NCI-H510A treated with DMSO at 0.1 percent for 48 hours (cell line): ENCODE data around the gene LGALS7.
"Not testable (repeated sequence)": the region's sequence is repeated elsewhere in the genome, so short reads cannot be mapped to it uniquely, and the experiment has no call there.

Source experiments
- DNase-seq: peaks from one replicate; lab custom pipeline; 2025; lab: John Stamatoyannopoulos, UW

The LGALS7 gene

DNA sequence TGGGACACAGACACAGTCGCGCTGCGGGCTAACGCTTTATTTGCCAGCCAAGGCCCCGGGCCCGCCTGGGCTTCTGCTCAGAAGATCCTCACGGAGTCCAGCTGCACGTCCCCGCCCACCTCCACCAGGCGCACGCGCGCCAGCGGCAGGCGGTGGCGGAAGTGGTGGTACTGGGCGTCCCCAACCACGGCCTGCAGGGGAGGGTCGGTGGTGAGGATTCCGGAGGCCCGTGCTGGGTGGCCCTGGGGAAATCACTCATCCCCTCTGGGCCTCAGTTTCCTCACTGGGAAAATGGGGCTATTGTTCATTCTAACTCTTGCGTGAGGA is 2.4 kb downstream of the LGALS7 start:
- not testable (repeated sequence) for DNase-seq

DNA sequence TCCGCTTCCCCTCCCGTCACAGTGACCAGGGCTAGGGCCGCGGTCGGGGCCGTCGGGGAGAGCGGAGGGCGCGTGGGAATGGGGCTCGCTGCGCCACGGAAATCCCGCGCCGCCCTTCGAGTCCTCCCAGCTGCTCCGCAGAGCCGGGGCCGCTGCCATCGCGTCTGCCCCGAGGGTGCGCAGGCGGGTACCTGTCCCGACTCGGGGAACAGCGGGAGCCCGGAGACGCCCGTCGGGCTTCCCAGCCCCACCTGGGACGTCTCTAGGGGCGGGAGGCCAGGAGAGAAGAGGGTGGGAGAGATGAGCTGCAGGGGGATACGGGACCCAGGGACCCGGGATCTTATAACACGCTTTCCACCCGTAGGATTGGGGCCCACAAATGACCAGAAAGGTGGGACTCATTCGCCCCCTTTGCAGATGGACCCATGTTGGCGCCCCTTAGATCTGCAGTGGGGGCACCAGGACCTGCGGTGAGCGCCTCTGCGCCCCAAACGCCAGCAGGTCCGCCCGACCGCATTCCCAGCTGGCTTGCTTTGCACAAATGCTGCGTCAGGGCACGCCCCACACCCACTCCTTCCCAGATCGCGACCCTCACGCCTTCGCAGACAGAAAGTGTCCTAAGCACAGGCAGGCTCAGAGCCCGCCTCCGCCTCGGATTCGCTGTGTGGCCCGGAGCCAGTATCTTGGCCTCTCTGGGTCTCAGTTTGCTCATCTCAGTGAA is 2.9 kb downstream of the LGALS7 start:
- not testable (repeated sequence) for DNase-seq

DNA sequence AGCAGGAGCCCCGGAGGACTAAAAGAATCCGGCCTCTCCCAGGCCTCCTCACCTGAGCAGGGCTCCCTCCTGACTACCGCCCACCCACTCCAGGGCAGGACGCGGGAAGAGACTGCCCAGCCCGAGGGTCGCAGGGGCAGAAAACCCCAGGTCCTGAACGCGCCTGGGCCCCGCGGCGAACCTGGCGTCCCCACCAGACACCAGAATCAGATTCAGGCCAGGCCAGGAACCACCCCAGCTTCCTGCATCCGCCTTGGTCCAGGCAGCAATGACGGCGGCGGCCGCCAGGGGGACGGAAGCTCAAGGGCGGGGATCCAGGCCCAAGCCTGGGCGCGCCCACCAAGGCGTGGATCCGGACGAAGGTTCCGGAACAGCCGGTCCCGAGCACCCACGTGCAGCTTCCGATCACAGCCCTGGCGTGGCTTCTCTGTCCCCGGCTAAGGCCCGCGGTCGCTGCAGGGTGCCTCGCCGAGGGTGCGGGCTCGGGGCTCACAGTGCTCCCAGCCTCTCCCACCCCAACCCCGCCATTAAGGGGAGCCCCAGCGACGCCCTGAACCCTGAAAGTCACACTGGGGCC is 3.6 kb downstream of the LGALS7 start:
- no peak for DNase-seq

DNA sequence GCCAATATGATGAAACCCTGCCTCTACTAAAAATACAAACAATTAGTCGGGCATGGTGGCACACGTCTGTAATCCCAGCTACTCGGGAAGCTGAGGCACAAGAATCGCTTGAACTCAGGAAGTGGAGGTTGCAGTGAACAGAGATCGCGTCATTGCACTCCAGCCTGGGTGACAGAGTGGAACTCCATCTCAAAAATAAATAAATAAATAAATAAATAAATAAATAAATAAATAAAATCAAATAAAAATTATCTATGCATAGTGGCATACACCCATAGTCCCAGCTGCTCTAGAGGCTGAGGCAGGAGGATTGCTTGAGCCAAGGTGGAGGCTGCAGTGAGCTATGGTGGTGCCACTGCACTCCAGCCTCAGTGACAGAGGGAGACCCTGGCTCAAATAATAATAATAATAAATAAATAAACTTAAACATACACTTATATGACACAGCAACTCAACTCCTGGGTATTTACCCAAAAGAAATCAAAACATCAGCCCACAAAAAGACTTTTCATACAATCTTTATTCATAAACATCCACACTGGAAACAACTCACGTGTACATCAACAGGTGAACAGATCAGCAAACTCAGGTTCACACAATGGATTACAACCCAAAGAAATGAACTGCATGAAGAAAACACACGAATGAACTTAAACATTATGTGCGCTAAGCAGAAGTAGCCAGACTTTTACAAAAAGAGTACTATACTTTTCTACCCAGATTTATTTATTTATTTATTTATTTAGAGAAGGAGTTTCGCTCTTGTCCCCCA is 6.9 kb downstream of the LGALS7 start:
- no peak for DNase-seq

DNA sequence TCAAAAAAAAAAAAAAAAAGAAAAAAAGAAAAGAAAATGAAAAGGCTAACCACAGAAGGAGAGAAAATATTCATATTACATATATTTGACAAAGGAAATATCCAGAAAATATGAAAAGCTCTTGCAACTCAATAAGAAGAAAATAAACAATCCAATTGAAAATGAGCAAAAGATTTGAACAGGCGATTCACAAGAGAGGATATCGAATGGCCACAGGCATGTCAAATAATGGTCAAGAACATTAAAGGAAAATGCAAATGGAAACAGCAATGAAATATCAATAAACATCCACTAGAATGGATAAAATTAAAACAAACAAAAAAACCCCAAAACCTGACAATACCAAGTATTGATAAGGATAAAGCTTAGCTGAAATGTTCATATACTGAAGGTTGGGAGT is 8.1 kb downstream of the LGALS7 start:
- DNase-seq = no peak

DNA sequence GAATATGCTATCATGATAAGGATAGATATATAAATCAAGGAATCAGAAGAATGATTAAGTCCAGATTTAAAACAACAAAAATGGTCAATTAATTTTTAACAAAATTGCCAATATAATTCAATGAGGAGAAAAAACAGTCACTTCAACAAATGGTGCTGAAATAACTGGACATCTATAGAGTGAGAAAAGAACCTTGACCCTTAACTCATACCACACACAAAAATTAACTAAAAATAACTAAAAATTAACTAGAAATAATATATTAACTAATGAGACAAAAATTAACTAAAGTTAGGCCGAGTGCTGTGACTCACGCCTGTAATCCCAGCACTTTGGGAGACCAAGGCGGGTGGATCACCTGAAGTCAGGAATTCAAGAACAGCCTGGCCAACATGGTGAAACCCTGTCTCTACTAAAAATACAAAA is 9.5 kb downstream of the LGALS7 start:
- no peak for DNase-seq

DNA sequence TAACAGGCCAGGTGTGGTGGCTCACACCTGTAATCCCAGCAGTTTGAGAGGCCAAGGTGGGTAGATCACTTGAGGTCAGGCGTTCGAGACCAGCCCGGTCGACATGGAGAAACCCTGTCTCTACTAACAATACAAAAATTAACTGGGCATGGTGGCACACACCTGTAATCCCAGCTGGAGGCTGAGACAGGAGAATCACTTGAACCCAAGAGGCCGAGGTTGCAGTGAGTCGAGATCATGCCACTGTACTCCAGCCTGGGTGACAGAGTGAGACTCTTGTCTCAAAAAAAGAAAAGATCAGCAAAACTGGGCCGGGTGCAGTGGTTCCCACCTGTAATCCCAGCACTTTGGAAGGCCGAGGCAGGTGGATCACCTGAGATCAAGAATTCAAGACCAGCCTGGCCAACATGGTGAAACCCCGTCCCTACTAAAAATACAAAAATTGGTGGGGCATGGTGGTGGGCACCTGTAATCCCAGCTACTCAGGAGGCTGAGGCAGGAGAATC is 11.4 kb downstream of the LGALS7 start:
- not testable (repeated sequence) for DNase-seq

DNA sequence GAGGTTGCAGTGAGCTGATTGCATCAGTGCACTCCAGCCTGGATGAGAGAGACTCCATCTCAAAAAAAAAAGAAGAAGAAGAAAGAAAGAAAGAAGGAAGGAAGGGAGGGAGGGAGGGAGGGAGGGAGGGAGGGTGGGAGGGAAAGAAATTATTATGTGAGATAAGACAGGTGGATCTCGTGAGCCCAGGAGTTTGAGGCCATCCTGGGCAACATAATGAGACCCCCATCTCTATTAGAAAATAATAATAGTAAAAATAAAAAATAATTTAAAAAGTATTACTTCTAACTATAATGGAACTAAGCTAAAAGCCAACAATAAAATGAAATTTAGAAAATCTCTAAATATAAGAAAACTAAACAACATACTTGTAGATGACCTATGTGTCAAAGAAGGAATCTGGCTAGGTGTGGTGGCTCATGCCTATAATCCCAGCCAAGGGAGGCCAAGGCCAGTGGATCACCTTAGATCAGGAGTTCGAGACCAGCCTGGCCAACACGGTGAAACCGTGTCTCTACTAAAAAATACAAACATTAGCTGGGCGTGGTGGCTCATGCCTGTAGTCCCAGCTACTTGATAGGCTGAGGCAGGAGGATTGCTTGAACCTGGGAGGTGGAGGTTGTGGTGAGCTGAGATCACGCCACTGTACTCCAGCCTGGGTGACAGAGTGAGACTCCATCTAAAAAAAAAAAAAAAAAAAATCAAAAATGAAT is 12.4 kb downstream of the LGALS7 start:
- not testable (repeated sequence) for DNase-seq

DNA sequence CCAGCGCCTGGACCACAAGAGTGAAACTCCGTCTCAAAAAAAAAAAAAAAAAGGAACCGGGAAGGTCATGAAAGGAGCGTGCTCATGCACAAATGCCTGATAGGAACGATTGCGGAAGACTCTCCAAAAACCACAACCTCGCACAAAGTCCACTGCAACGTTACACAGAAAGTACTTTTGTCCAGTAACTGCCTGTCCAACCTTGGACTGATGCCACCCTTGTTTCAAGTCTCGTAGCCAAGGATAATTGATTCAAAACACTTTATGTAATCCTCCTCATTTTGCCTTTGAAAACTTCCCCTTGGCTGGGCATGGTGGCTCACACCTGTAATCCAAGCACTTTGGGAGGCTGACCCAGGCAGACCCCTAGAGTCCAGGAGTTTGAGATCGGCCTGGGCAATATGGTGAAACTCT is 13.7 kb downstream of the LGALS7 start:
- no peak for DNase-seq

DNA sequence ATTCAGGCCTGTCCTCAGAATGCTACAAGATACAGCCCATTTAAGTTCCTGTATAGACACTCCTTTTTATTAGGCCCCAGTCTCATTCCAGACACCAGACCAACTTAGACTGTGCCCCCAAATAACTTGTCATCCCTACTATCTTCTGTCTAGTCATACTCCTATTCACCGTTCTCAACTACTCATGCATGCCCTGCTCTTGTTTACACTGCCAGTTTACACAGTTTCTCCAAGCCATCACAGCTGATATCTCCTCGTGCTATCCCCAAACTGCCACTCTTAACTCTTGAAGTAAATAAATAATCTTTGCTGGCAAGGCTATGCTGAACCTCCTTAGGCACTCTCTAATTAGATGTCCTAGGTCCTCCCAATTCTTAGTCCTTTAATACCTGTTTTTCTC is 19.1 kb downstream of the LGALS7 start:
- not testable (repeated sequence) for DNase-seq

DNA sequence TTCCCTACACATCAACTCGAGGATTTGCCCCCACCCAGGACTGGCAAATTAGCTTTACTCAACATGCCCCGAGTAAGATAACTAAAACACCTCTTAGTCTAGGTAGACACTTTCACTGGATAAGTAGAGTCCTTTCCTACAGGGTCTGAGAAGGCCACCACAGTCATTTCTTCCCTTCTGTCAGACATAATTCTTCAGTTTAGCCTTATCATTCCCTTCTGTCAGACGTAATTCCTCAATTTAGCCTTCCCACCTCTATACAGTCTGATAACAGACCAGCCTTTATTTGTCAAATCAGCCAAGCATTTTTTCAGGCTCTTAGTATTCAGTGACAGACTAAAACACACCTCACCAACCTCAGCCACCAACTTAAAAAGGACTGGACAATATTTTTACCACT is 19.5 kb downstream of the LGALS7 start:
- DNase-seq = not testable (repeated sequence)

DNA sequence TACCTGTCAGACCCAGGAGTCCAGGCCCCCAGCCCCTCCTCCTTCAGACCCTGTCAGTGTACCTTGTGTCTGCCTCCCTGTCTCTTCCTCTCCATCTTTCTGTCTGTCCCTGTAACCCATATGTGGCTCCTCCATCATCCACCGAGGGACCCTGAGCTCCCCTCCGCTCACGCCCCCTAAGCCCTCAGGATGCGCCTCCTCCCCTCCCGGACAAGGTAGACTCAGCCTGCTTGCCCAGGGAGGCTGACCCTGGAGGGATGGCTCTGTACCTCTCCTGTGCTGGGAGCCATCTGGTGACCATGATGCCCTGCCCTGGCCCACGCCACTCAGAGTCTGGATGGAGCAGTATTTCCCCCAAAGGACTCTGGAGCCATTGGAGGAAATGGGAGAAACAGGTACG is 28.0 kb downstream of the LGALS7 start:
- no peak for DNase-seq

DNA sequence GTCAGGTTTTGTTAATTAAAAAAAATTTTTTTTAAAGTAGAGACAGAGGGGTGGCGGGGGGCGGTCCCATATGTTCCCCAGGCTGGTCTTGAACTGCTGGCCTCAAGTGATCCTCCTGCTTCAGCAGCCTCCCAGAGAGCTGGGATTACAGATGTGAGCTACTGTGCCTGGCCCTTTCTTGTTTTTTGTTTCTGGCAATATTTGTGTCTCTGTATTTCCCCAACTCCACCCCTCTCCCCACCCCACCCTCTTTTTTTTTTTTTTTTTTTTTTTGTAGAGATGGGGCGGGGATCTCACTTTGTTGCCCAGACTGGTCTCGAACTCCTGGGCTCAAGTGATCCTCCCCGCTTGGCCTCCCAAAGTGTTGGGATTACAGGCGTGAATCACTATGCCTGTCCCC is 28.4 kb downstream of the LGALS7 start:
- DNase-seq = no peak

DNA sequence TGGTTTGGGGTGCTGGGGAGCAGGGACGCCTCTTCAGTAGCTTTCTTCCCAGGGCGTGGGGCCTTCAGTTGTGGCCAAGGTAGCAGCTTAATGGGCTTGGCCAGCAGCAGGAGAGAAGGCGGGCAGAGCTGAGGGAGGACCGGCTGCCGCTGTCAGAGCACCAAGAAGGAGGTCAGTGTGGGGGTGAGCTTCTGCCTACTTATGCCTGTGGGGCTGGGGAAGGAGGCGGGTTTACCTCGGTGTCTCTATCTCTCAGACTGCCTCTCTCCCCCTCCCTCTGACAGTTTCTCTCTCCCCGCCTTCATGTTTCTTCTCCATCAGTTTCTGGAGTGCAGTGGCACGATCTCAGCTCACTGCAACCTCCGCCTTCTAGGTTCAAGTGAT is 29.0 kb downstream of the LGALS7 start, which contains the start of gene CAPN12:
TSS of gene CAPN12 (minus strand) at position 177 of the 384 bp plus-strand sequence. CDS start 309 bp downstream, outside the sequence.
- DNase-seq = no peak

DNA sequence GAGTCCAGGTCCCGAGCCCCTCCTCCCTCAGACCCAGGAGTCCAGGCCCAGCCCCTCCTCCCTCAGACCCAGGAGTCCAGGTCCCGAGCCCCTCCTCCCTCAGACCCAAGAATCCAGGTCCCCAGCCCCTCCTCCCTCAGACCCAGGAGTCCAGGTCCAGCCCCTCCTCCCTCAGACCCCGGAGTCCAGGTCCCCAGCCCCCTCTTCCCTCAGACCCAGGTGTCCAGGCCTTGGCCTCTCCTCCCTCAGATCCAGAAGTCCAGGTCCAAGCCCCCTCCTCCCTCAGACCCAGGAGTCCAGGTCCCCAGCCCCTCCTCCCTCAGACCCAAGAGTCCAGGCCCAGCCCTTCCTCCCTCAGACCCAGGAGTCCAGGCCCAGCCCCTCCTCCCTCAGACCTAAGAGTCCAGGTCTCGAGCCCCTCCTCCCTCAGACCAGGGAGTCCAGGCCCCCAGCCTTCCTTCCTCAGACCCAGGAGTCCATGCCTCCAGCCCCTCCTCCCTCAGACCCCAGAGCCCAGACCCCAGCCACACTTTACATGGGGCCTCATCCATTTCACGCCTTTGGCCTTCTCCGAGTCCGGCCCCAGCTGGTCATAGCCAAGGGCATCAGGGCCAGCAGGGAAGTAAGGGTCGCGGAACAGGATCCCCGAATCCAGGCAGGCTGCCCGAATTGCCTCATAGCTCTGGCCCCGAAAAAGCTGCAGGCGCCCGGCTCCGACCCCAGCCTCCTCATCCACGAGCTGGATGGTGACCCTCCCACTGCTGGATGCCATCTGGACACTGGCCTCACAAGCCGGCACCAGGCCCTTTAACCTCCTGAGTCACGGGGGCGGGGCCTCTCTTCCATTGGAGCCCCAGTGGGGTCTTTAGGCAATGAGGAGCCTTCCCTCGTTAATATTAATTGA is 29.7 kb downstream of the LGALS7 start:
- DNase-seq = no peak

DNA sequence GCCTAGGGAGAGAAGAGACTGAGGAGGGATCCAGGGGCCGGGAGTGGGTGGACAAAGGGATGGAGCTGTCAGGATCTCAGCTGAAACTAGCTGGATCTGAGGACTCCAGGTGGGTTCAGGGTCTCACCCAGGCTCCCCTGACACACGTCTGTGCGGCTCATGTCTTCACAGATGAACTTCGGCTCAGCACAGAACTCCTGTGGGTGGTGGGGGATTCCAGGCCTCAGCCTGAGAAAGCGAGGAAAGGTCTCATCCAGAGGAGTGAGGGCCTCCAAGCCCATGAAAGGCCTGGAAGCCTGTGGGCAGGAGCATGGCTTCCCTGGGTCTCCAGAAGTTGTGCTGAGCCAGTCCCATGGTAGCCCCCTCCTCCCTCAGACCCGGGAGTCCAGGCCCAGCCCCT is 30.4 kb downstream of the LGALS7 start:
- no peak for DNase-seq

DNA sequence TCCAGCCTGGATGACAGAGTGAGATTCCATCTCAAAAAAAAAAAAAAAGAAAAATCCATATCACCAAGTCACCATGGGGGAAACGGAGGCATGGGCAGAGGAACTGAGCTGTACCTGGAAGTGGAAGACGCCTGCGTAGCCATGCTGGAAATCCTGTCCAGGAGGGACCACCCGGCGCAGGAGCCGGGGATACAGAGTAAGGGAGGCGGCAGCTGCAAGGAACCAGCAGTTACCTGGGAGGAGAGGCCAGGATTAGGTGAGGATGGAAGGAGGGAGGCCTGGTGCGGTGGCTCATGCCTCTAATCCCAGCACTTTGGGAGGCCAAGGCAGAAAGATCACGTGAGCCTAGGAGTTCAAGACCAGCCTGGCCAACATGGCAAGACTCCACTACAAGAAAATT is 31.0 kb downstream of the LGALS7 start:
- DNase-seq = no peak

DNA sequence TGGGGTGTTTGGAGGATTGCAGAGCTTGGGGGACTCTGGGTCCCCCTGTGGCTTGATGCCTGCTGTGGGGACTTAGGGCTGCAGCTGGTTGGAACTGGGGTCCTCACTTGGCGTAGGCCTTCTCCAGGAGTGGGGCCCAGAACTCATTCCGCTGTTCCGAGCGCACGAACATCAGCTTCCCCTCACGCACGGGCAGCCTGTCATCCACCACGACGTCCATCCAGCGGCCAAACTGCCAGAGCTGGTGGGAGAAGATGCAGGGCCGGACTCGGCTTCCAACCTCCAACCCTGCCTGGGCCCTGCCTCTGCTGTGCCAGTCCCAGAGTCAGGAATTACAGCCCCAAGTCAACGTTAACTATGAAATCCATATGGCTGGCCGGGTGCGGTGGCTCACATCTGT is 31.6 kb downstream of the LGALS7 start:
- no peak for DNase-seq

DNA sequence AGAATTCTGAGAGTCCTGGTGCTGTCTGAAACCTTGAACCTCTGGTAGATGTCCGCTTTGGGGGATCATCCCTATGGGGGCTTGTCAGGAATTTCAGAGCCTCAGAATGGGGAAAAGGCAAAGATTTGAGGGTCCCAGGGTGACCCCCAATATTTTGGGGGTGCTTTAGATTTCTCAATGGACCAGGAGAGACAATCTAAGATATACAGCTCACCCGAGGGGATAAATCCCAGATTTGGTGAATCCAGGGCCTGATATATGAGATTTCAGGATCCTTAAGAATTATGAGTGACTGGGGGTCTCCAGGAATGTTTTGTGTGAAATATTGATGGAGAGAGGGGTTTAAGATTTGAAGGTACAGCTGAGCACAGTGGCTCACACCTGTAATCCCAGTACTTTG is 32.4 kb downstream of the LGALS7 start:
- DNase-seq = no peak

DNA sequence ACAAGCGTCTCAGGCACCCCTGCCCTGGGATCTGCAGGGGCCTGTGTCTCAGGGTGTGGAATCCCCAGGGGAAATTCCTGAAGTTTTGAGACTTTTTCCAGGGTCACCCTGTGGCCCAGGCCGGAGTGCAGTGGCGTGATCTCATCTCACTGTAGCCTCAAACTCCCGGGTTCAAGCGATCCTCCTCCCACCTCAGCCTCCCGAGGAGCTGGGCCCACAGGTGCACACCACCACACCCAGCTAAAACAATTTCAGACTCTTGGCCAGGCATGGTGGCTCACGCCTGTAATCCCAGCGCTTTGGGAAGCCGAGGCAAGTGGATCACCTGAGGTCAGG is 33.1 kb downstream of the LGALS7 start:
- no peak for DNase-seq

DNA sequence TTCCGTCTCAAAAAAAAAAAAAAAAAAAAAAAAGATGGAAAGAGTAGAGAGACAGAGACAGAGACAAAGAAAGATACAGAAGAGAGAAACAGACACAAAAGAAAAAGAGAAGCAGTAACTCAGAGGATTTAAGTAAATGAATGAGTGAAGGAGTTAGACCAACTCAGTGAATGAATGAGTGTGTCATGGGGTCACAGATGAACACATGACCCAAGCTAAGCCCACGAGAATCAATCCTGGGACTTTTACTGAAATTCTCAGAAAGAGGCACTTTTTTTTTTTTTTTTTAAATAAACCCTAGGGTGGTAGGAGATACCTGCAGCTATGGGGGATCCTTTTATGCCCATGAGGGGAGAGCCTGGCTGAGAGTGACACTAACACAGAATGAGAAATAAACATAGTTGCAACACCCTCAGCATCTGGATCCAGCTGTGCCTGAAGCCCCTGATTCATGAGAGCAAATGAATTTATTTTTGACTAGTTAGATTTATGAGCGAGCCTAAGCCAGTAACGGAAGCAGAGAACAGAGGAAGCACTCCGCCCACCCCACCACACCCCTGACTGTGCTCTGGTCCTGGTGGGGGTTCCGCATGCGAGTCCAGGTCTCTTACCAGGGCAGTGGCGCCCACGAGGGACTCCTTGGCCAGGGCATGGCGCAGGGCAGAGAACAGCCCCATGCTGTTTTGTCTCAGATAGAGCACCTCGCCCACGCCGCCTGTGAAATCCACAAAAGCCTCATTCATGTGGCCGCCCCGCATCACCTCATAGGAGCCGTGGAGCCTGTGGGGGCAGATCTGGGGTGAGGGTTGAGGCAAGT is 33.7 kb downstream of the LGALS7 start:
- DNase-seq = no peak
